GM21723 (cell line): ENCODE measurements around the gene CYBRD1.

Source experiments
- ATAC-seq: cut with Tn5 transposase; IDR thresholded peaks from one replicate; pipeline ENCODE4 v1.9.1; 2021; ENCODE audit warnings: mild to moderate bottlenecking, moderate library complexity; ENCODE audit not compliant: unreplicated experiment

Gene CYBRD1

GRCh38 chr2:171553236-171553635 is 31.0 kb downstream of the CYBRD1 start:
- no peak for ATAC-seq

- no peak for ATAC-seq
These were observed 31.6 kb downstream of the CYBRD1 start for GRCh38 chr2:171553858-171554257.

GRCh38 chr2:171554991-171555615 is 32.8 kb downstream of the CYBRD1 start:
- ATAC-seq: no peak

GRCh38 chr2:171557363-171557762 is 35.1 kb downstream of the CYBRD1 start:
- ATAC-seq: no peak

GRCh38 chr2:171563301-171563700 is 41.0 kb downstream of the CYBRD1 start:
- ATAC-seq: no peak

GRCh38 chr2:171564463-171564862 is 42.2 kb downstream of the CYBRD1 start:
- no peak for ATAC-seq

GRCh38 chr2:171566057-171566456 is 43.8 kb downstream of the CYBRD1 start:
- ATAC-seq: no peak

- no peak for ATAC-seq
These were observed 44.5 kb downstream of the CYBRD1 start for GRCh38 chr2:171566753-171567152.

- ATAC-seq: no peak
These were observed 45.8 kb downstream of the CYBRD1 start for GRCh38 chr2:171568089-171568488.

GRCh38 chr2:171571721-171572120 is 49.4 kb downstream of the CYBRD1 start:
- no peak for ATAC-seq

- ATAC-seq: peak; percentile 89
These were observed 52.0 kb downstream of the CYBRD1 start for GRCh38 chr2:171574149-171574795.

GRCh38 chr2:171575606-171576005 is 53.3 kb downstream of the CYBRD1 start:
- no peak for ATAC-seq

GRCh38 chr2:171578127-171578803 is 56.0 kb downstream of the CYBRD1 start:
- ATAC-seq: no peak

- no peak for ATAC-seq
These were observed 57.2 kb downstream of the CYBRD1 start for GRCh38 chr2:171579481-171579880.

GRCh38 chr2:171583566-171583965 is 61.3 kb downstream of the CYBRD1 start:
- ATAC-seq: no peak

- ATAC-seq: no peak
These were observed 61.7 kb downstream of the CYBRD1 start for GRCh38 chr2:171584001-171584400.

GRCh38 chr2:171587132-171587531 is 64.9 kb downstream of the CYBRD1 start:
- no peak for ATAC-seq

GRCh38 chr2:171587567-171587966 is 65.3 kb downstream of the CYBRD1 start:
- ATAC-seq: no peak

- ATAC-seq: no peak
These were observed 67.8 kb downstream of the CYBRD1 start for GRCh38 chr2:171590116-171590515.

GRCh38 chr2:171592036-171592555 is 69.8 kb downstream of the CYBRD1 start:
- ATAC-seq: no peak

- ATAC-seq: no peak
These were observed 73.2 kb downstream of the CYBRD1 start for GRCh38 chr2:171595456-171595855.

- no peak for ATAC-seq
These were observed 73.6 kb downstream of the CYBRD1 start for GRCh38 chr2:171595896-171596295.
